SK-N-SH (cell line): ENCODE measurements around the gene BMPR1B.

Experiments used
- CTCF ChIP-seq: fragments of 200-600 bp; sonication (generic); IDR thresholded peaks from 2 replicates; pipeline ENCODE4 v1.6.1; 2017; ENCODE audit warnings: antibody characterized with exemption, mild to moderate bottlenecking, moderate library complexity
- FOXJ3 ChIP-seq: sonication (generic); formaldehyde crosslinking; IDR thresholded peaks from 2 replicates; pipeline ENCODE4 v1.5.1; 2020; ENCODE audit warnings: mild to moderate bottlenecking, missing genetic modification reagents
- JUND ChIP-seq: IDR thresholded peaks from 2 replicates; pipeline ENCODE4 v1.4.0; 2012
- TEAD4 ChIP-seq: IDR thresholded peaks from 2 replicates; pipeline ENCODE4 v1.4.0; 2012; ENCODE audit warnings: mild to moderate bottlenecking, borderline replicate concordance; ENCODE audit not compliant: insufficient read depth
- TF ChIP-seq, protein P1 (sequence below): IDR thresholded peaks from 2 replicates; pipeline ENCODE4 v1.4.0; 2012; ENCODE audit warnings: low read depth

DNA sequence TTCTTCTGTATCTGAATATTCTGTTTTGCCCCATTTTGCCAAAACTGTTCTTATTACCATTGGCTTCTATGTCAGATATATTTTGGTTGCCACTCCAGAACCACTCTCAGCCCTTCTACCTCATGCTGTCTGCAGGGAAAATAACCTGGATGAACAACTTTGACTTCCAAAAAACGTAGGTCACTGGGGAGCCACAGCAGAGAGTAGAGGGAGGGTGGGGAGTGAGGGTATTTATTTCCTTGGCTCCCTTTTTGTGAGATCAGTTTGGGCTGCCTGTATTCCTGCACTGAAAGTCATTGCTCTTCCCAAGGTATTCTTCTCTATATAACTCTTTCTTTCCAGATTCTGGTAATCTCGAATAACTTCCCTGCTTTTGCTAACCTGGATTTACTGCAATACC is 6.3 kb downstream of the BMPR1B start:
- TF ChIP-seq, protein P1, sequence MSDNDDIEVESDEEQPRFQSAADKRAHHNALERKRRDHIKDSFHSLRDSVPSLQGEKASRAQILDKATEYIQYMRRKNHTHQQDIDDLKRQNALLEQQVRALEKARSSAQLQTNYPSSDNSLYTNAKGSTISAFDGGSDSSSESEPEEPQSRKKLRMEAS: no peak
- TF ChIP-seq CTCF: no peak
- no peak for TF ChIP-seq JUND
- TF ChIP-seq FOXJ3: no peak
- no peak for TF ChIP-seq TEAD4
